Prostate gland (tissue), 2 donors: ENCODE measurements around the gene HPN. TPM values are rescaled to one million over a fixed set of nuclear protein-coding genes. Genes with fewer than 3 reads are reported as not detected.
"Not testable (repeated sequence)": the region's sequence is repeated elsewhere in the genome, so short reads cannot be mapped to it uniquely, and the experiment has no call there.

ENCODE experiments used
- DNase-seq: peaks from one replicate; pipeline ENCODE4 v3.0.0-alpha.2; 2019; ENCODE audit warnings: low spot score
- H3K27ac ChIP-seq, 2 donors: fragments of 200-600 bp; sonication (generic); 2 replicates each; pipeline ENCODE4 v1.5.1; 2017 to 2019
- H3K27me3 ChIP-seq: fragments of 200-600 bp; sonication (generic); replicated peaks from 2 replicates; pipeline ENCODE4 v1.5.1; 2019; ENCODE audit not compliant: insufficient read depth
- H3K36me3 ChIP-seq, 2 donors: fragments of 200-600 bp; sonication (generic); 1 replicate in 1 of 2; 2 replicates in 1 of 2; pipeline versions ENCODE4 v1.5.1 to v1.8.1; 2017 to 2019
- H3K4me1 ChIP-seq: fragments of 200-600 bp; sonication (generic); replicated peaks from 2 replicates; pipeline ENCODE4 v1.5.1; 2019
- H3K4me3 ChIP-seq, 2 donors: fragments of 200-600 bp; sonication (generic); 2 replicates each; pipeline ENCODE4 v1.5.1; 2017 to 2019
- H3K9me3 ChIP-seq: fragments of 200-600 bp; sonication (generic); 2 replicates; pipeline ENCODE4 v1.5.1; 2017
- POLR2A ChIP-seq: fragments of 450-650 bp; IDR thresholded peaks from one replicate; pipeline ENCODE4 v1.6.1; 2016; ENCODE audit warnings: antibody characterized with exemption, mild to moderate bottlenecking
- POLR2AphosphoS5 ChIP-seq: sonication (generic); formaldehyde crosslinking; IDR thresholded peaks from one replicate; pipeline ENCODE4 v1.6.1; 2017; ENCODE audit warnings: antibody characterized with exemption
- WGBS: methylation state at CpG from one replicate; pipeline ENCODE4 v1.1.5; 2018; 5-methylcytosine and 5-hydroxymethylcytosine counted together
- intact Hi-C: fragments of 100-400 bp; cut with DNase I; formaldehyde crosslinking; loops from one replicate; pipeline ENCODE4 v1.14.2; 2022
- total RNA-seq, 2 donors: library from RNA; depleted of rRNA; stranded (reverse); fragments of >200 nt; gene quantifications; one replicate each; pipeline ENCODE4 v1.1.0, GENCODE V29; 2016
- TF ChIP-seq, protein P1 (sequence below), 4 experiments: fragments of 200-600 bp in 2 of 4; fragments of 450-650 bp in 2 of 4; sonication (generic) in 2 of 4; IDR thresholded peaks; 1 replicate in 3 of 4; 2 replicates in 1 of 4; pipeline ENCODE4 v1.5.1; 2016 to 2019; ENCODE audit warnings: antibody characterized with exemption in 4 of 4, mild to moderate bottlenecking in 2 of 4, moderate library complexity in 2 of 4

Gene HPN
- 10 to 100 TPM; 14.8 to 22.6 TPM for total RNA-seq

DNA sequence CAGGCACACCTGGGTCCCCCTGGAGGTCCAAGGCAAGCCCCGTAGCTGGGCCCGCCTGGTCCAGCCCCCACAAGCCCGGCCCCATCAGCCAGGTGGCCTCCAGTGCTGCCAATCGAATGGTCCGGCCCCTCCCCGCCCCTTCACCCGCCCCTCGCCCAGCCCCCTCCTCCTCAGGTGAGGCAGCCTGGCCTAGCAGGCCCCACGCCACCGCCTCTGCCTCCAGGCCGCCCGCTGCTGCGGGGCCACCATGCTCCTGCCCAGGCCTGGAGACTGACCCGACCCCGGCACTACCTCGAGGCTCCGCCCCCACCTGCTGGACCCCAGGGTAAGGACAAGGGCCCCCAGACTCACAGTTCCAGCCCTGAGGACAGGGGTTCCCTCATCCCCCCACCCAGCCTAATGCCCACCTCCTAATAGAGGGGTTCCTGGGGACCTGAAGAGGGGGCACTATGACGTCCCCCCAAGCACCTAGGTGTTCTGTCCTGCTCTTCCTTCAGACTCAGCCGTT is at the start of gene HPN:
HPN (plus strand) TSS at position 174 of the 508 bp plus-strand sequence. CDS start 786 bp downstream, outside the sequence.
- no peaks in the 10 kb centered on the region for H3K9me3 ChIP-seq
- H3K27ac ChIP-seq, result peak within 1 kb of the TSS; percentile 54 to 64
- peak within 1 kb of the TSS; percentile 3 to 18 for H3K4me3 ChIP-seq
- intact Hi-C loops, result no loop called here
- H3K27me3 ChIP-seq, result no peaks in the 10 kb centered on the region
- peaks cover 3% of the 10 kb centered on the region for H3K4me1 ChIP-seq
- no peaks in the 10 kb centered on the region for H3K36me3 ChIP-seq
- WGBS, result 45% methylated on average over 18 of the region's 19 CpGs
- DNase-seq, result peak; percentile 56
- TF ChIP-seq, protein P1, sequence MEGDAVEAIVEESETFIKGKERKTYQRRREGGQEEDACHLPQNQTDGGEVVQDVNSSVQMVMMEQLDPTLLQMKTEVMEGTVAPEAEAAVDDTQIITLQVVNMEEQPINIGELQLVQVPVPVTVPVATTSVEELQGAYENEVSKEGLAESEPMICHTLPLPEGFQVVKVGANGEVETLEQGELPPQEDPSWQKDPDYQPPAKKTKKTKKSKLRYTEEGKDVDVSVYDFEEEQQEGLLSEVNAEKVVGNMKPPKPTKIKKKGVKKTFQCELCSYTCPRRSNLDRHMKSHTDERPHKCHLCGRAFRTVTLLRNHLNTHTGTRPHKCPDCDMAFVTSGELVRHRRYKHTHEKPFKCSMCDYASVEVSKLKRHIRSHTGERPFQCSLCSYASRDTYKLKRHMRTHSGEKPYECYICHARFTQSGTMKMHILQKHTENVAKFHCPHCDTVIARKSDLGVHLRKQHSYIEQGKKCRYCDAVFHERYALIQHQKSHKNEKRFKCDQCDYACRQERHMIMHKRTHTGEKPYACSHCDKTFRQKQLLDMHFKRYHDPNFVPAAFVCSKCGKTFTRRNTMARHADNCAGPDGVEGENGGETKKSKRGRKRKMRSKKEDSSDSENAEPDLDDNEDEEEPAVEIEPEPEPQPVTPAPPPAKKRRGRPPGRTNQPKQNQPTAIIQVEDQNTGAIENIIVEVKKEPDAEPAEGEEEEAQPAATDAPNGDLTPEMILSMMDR (IDR thresholded peaks at IDR 0.05), result no peak
- TF ChIP-seq POLR2A (no peak), POLR2AphosphoS5 (no peak)

DNA sequence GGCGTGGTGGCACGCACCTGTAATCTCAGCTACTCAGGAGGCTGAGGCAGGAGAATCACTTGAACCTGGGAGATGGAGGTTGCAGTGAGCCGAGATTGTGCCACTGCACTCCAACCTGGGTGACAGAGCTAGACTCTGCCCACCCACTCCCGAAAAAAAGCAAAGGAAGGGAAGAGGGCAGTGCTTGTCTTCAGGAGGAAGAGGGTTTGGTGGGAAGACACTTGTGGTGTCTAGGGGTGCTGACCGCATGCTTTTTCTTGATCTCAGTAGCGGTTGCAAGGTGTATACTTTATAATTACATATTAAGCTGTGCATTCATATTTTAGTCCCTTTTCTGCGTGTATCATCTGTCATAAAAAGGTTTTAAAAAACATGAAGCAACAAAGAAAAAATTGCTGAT is 48.9 kb upstream of the HPN start:
- DNase-seq, intact Hi-C loops, H3K4me1 ChIP-seq, H3K27me3 ChIP-seq, H3K9me3 ChIP-seq, H3K27ac ChIP-seq, H3K4me3 ChIP-seq, H3K36me3 ChIP-seq: not testable (repeated sequence)
- WGBS, result 91% methylated on average over 7 of the region's 7 CpGs

DNA sequence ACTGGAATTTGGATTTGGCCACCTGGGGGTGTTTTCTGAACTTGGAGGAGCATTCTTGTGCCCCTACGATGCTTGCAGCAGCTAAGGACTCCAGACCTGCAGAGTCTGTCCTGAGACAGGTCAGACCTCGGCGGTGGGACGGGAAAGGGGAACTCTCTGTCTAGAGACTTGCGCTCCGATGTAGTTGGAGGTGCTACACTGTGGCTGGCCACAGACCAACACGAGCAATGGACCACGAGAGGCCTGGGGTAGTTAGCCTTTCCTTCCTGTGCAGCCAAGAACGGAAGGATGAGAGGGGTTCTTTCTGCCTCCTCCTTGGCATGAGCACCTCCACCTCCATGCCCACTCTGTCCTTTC is 47.3 kb upstream of the HPN start:
- intact Hi-C loops, result no loop called here
- no peak for DNase-seq
- no peak for TF ChIP-seq POLR2A
- TF ChIP-seq POLR2AphosphoS5, result no peak
- TF ChIP-seq, protein P1 (IDR thresholded peaks at IDR 0.05), result no peak
- H3K4me3 ChIP-seq, result no peak overlapping the region
- H3K36me3 ChIP-seq, result no peaks in the 10 kb centered on the region
- peaks cover 9% of the 10 kb centered on the region for H3K4me1 ChIP-seq
- no peaks in the 10 kb centered on the region for H3K9me3 ChIP-seq
- peak overlapping the region; percentile 65 to 67 for H3K27ac ChIP-seq
- WGBS, result 85% methylated on average over 9 of the region's 9 CpGs
- no peaks in the 10 kb centered on the region for H3K27me3 ChIP-seq

DNA sequence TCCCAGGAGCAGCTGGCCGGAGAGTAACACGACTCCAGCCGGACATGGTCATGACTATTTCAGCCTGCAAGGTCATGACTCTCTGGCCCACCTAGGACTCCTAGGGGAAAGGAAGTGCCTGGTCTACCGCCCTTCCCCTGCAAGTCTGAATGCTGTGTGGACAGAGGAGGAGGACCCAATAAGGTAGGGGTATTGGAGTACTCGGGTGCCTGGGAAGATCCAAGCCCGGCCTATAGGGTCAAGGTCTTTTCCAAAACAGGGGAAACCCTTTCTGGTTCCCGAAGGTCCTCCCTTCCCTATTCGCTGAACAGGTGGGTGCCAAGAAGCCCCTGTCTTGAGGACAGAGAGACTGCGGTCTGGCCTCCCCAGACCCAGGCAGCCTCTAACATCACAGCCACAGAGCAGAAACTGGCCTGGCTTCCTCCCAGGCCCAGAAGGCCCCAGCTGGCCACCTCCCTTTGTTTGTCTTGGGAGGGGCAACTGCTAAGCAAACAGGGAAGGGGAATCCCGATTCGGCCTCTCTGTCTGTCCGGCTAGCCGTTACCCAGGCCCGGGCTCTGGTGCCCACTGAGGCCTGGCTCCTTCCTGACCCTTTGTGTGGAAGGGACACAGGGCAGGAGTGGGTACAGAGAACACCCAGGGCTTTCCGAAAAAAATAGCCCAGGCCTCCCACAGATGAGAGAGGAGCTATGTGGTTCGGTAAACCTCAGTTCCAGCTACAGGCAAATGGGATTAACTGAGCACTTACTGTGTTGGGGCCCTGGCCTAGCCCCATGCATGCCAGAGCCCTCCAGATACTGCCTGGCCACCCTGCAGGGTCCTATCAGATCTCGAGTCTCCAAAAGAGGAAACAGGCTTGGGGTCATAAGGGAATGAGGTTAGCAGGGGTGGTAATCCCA is 46.6 kb upstream of the HPN start:
- DNase-seq, result peak; percentile 80
- 69% methylated on average over 17 of the region's 17 CpGs for WGBS

DNA sequence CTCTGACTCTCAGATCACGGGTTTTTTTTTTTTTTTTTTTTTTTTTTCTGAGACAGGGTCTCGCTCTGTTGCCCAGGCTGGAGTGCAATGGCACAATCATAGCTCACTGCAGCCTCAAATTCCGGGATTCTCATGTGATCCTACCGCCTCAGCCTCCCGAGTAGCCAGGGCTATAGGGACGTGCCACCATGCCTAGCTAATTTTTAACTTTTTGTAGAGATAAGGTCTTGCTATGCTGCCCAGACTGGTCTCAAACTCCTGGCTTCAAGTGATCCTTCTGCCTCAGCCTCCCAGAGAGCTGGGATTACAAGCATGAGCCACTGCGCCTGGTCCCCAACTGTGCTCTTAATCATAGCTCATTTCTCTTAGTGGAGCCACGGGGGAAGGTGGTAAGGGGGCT is 46.0 kb upstream of the HPN start:
- Histone ChIP-seq H3K27me3 (no peaks in the 10 kb centered on the region), H3K4me3 (no peak overlapping the region), H3K27ac (peak overlapping the region; percentile 65 to 67), H3K36me3 (no peaks in the 10 kb centered on the region), H3K4me1 (peaks cover 11% of the 10 kb centered on the region), H3K9me3 (no peaks in the 10 kb centered on the region)
- TF ChIP-seq POLR2A, result no peak
- no peak for TF ChIP-seq POLR2AphosphoS5
- TF ChIP-seq, protein P1 (IDR thresholded peaks at IDR 0.05), result no peak
- 95% methylated on average over 8 of the region's 8 CpGs for WGBS
- intact Hi-C loops, result no loop called here
- DNase-seq, result no peak

More for the DNA sequence above, 46.6 kb upstream of the HPN start:
- peaks cover 11% of the 10 kb centered on the region for H3K4me1 ChIP-seq
- intact Hi-C loops, result no loop called here
- H3K9me3 ChIP-seq, result no peaks in the 10 kb centered on the region
- H3K27me3 ChIP-seq, result no peaks in the 10 kb centered on the region
- TF ChIP-seq, protein P1 (IDR thresholded peaks at IDR 0.05), result no peak
- TF ChIP-seq POLR2A, result no peak
- TF ChIP-seq POLR2AphosphoS5, result peak; percentile 86
- no peak overlapping the region for H3K4me3 ChIP-seq
- no peaks in the 10 kb centered on the region for H3K36me3 ChIP-seq
- H3K27ac ChIP-seq, result peak overlapping the region; percentile 65 to 67
